Measurements from ENCODE around the gene ROBO4. TPM values are rescaled to one million over a fixed set of nuclear protein-coding genes. Genes with fewer than 3 reads are reported as not detected.

The ROBO4 gene
- total RNA-seq, 1 donor from 2014 or later = 0.25 TPM

DNA sequence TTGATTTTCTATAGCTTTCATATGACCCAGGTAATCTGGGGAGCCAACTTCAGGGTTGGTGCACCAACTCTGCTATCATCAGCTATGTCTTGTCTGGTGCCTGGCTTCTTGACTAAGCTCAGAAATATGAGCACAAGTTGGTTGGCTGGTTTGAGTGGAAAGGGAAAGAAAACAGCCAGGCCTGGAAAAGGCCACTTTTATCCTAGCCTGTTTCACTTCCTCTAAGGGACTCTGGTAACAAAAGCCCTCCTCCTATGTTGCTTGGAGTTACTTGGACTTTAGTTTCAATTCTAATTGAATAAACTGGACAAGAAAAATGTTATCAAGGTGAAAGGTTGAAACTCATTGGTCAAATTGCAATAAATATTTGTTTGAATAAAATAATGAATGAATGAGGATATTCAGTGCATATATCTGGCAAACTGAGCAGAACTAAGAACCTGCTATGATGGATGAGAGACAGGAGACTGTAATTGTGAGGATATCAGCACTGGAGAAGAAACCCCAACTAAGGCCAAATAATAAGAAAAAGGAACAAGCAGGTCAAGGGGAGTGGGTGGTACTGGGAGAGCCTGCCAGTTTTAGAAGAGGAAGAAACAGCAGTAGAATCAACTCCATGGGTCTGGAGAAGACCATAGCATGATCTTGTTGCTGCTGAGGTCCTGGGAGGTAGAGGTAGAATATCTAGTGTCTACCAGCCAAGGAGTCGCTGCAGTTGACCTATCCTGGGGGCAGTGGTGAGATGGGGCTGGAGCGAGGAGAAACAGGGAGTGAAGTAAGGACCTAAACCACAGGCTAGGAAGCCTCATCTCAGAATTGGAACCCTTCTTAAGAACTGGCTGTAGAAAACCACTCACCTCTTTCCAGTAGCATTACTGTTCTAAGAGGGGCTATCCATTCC lies 8.2 kb downstream of the ROBO4 start:
- Mint-ChIP-seq H3K4me3 (ENCODE audit: unreplicated experiment) (no peak overlapping the region), H3K9me3 (ENCODE audit: unreplicated experiment) (no peaks in the 10 kb centered on the region), H3K36me3 (ENCODE audit: low read depth, unreplicated experiment) (no peaks in the 10 kb centered on the region), H3K27me3 (ENCODE audit: low read depth, unreplicated experiment) (peaks cover 56% of the 10 kb centered on the region), H3K27ac (ENCODE audit: unreplicated experiment) (no peak overlapping the region), H3K4me1 (ENCODE audit: low read depth, unreplicated experiment) (peaks cover 8% of the 10 kb centered on the region)
- Histone ChIP-seq H3K4me1 (ENCODE audit: insufficient read depth, low read length) (no peaks in the 10 kb centered on the region), H4K20me1 (ENCODE audit: insufficient read depth, low read length) (no peaks in the 10 kb centered on the region), H3K4me2 (ENCODE audit: low read length) (no peak overlapping the region), H3K27me3 (ENCODE audit: insufficient read depth, low read length) (no peaks in the 10 kb centered on the region), H3K4me3 (ENCODE audit: insufficient read depth, low read depth, low read length) (no peak overlapping the region), H3K36me3 (ENCODE audit: insufficient read depth, low read length) (no peaks in the 10 kb centered on the region), H3K9me3 (ENCODE audit: insufficient read depth, low read depth, low read length) (no peaks in the 10 kb centered on the region), H3K27ac (ENCODE audit: low read depth, low read length) (no peak overlapping the region), H3K9ac (ENCODE audit: low read length) (no peak overlapping the region), H2AFZ (ENCODE audit: low read depth, low read length) (no peak overlapping the region), H3K79me2 (ENCODE audit: insufficient read depth, low read length) (no peaks in the 10 kb centered on the region)
- no peak for DNase-seq (ENCODE audit: low read depth)
- no peak for TF ChIP-seq EZH2 (IDR thresholded peaks at IDR 0.05; ENCODE audit: insufficient read depth, low read length)
- TF ChIP-seq, protein P1, sequence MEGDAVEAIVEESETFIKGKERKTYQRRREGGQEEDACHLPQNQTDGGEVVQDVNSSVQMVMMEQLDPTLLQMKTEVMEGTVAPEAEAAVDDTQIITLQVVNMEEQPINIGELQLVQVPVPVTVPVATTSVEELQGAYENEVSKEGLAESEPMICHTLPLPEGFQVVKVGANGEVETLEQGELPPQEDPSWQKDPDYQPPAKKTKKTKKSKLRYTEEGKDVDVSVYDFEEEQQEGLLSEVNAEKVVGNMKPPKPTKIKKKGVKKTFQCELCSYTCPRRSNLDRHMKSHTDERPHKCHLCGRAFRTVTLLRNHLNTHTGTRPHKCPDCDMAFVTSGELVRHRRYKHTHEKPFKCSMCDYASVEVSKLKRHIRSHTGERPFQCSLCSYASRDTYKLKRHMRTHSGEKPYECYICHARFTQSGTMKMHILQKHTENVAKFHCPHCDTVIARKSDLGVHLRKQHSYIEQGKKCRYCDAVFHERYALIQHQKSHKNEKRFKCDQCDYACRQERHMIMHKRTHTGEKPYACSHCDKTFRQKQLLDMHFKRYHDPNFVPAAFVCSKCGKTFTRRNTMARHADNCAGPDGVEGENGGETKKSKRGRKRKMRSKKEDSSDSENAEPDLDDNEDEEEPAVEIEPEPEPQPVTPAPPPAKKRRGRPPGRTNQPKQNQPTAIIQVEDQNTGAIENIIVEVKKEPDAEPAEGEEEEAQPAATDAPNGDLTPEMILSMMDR (IDR thresholded peaks at IDR 0.05; ENCODE audit: insufficient read depth, low read depth, low read length) = no peak
- FAIRE-seq = no peak

DNA sequence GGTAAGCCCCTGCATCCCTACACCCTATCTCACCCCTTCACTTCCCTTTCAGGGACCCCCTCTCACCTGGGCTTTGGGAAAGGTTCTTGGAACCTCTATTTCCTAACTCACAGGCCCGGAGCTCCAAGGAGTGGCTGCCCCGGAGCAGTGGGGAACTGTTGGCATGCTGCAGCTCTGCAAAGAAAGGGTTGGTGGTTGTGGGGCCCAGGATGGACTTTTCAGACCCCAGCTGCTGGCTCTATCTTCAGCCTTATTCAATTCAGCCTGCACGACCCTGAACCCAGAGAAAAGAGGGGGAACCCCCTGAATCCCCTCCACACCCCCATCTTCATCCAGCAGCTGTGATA lies 10.0 kb downstream of the ROBO4 start:
- Histone ChIP-seq H4K20me1 (ENCODE audit: insufficient read depth, low read length) (no peaks in the 10 kb centered on the region), H3K79me2 (ENCODE audit: insufficient read depth, low read length) (no peaks in the 10 kb centered on the region), H3K9ac (ENCODE audit: low read length) (no peak overlapping the region), H3K27me3 (ENCODE audit: insufficient read depth, low read length) (no peaks in the 10 kb centered on the region), H3K4me2 (ENCODE audit: low read length) (no peak overlapping the region), H3K27ac (ENCODE audit: low read depth, low read length) (no peak overlapping the region), H2AFZ (ENCODE audit: low read depth, low read length) (no peak overlapping the region), H3K4me3 (ENCODE audit: insufficient read depth, low read depth, low read length) (no peak overlapping the region), H3K36me3 (ENCODE audit: insufficient read depth, low read length) (no peaks in the 10 kb centered on the region), H3K4me1 (ENCODE audit: insufficient read depth, low read length) (peaks cover 5% of the 10 kb centered on the region), H3K9me3 (ENCODE audit: insufficient read depth, low read depth, low read length) (no peaks in the 10 kb centered on the region)
- DNase-seq (ENCODE audit: low read depth) (no peak), FAIRE-seq (no peak)
- no peak overlapping the region for H3K27ac Mint-ChIP-seq (ENCODE audit: unreplicated experiment)
- peaks cover 2% of the 10 kb centered on the region for H3K9me3 Mint-ChIP-seq (ENCODE audit: unreplicated experiment)
- TF ChIP-seq, protein P1 (IDR thresholded peaks at IDR 0.05; ENCODE audit: insufficient read depth, low read depth, low read length) = no peak
- TF ChIP-seq EZH2 (IDR thresholded peaks at IDR 0.05; ENCODE audit: insufficient read depth, low read length) = no peak
- H3K4me3 Mint-ChIP-seq (ENCODE audit: unreplicated experiment) = no peak overlapping the region
- peaks cover 38% of the 10 kb centered on the region for H3K27me3 Mint-ChIP-seq (ENCODE audit: low read depth, unreplicated experiment)
- H3K36me3 Mint-ChIP-seq (ENCODE audit: low read depth, unreplicated experiment) = no peaks in the 10 kb centered on the region
- peaks cover 14% of the 10 kb centered on the region for H3K4me1 Mint-ChIP-seq (ENCODE audit: low read depth, unreplicated experiment)
